SKM-1 treated with dmso at 0.1 percent for 144 hours (cell line): ENCODE results near the gene YEATS4.
A peak's percentile ranks its signal among the peaks of the same experiment; 100 is the strongest.

ENCODE experiments used
- DNase-seq: peaks from one replicate; lab custom pipeline; 2025; ENCODE audit not compliant: unreplicated experiment; lab: John Stamatoyannopoulos, UW

Gene YEATS4

DNA sequence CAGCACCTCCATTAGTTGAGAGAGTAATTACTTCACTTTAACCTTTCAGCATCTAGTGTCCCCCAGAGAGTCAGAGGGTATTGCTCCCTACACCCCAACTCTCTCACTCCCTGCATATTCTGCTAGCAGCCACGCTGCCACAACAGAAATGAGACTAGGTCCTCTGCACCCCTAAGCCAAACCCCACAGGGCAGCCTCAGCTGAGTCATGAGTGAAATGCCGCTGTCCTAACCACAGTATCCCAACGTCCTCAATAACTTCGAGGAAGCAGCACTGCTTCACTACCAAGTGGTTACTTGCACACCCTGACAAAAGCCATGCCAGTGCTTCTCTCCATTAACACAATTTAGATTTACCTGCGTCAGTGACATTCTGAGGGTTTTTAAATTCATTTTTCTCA is 18.2 kb upstream of the YEATS4 start:
- peak; percentile 33 for DNase-seq

DNA sequence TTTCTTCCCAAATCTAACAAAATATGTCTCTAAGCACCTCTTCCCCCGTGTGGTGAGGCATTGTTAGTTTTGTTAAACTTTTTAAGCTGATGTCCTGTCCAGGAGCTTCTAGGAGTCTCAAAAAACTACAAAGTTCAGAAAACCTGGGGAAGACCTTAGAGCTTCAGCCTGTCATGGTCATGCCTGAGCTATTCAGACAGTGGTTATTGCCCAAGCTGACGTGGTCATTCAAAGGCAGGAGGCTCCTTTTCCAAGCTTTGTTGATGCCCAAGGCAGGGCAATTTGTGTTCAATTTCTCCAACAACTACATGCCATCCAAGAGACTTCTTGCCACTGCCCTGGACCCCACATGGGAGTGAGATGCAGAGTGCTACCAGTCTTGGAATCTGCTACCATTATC is 17.1 kb upstream of the YEATS4 start:
- DNase-seq = no peak

DNA sequence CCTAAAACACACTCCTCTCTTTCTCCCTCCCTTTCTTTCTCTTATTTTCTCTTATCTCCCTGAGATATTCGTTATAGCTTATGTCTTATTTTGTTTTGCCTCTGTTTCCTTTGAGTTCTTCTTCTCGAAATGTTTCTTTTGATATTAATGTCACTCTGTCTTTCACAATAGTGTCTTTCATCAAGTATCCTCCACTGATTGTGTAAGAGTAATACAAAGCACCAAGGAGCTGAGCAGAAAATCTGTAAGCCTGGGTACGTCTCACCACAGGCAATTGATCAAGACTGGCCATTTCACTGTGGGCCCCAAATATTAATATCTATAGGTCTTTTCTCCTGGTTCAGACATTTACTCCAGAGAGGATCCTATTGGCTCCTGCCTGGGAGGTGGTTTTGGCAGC is 16.2 kb upstream of the YEATS4 start:
- peak; percentile 22 for DNase-seq

DNA sequence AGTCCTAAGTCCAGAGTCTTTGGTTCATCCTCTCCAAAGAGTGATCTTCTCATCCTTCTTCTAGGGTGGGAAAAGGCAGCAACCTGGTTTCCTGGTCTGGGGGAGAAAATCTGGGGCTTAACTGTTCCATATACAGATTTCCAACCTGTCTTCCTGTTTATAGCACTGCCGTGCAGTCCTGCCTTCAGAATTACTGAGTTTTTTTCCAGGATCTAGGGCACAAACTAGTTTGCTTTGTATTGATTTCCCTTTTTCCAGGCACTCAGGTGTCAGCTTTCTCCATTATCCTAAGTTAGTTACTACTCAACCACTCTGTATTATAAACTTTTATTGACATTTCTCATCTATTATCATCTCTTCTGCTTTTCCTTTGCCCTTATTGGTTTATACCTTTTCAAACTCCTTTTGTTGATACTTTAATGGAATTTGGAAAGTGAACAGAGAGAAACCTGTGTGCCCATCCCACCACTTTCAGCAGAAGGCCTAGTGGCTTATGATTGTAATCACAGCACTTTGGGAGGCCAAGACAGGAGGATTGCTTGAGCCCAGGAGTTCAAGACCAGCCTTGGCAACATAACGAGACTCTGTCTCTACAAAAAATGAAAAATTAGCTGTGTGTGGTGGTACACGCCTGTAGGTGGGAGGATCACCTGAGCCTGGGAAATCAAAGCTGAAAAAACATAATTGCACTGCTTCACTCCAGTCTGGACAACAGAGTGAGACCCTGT is 15.5 kb upstream of the YEATS4 start:
- no peak for DNase-seq

DNA sequence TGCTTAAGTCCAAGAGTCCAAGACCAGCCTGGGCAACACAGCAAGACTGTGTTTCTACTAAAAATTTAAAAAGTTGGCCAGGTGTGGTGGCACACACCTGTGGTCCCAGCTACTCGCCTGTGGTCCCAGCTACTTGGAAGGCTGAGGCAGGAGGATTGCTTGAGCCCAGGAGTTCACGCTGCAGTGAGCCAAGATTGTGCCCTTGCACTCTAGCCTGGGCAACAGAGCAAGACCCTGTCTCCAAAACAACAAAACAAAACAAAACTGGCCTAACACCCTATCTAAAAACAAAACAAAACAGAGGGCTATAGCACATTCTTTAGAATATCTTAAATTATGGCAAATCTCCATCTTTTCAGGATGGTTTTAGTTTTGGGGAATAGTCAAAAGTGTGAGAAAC is 14.5 kb upstream of the YEATS4 start:
- DNase-seq = no peak

DNA sequence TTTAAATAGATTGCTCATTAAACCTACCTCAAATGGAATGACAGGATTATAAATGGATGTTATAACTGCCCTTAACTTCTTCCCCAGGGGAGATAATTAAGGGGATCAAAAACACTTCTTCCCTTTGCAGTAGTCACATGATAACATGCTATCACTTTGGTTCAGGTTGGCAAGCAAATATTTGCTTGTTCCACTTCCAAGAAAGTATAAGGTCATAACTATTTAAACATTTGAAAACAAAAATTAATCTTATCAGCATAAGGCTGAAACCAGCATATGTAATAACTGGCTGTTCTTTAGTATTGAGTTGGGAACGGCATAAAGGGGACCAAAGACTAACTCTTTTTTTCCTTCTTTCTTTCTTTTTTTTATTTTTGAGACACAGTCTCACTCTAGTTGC is 13.8 kb upstream of the YEATS4 start:
- no peak for DNase-seq

DNA sequence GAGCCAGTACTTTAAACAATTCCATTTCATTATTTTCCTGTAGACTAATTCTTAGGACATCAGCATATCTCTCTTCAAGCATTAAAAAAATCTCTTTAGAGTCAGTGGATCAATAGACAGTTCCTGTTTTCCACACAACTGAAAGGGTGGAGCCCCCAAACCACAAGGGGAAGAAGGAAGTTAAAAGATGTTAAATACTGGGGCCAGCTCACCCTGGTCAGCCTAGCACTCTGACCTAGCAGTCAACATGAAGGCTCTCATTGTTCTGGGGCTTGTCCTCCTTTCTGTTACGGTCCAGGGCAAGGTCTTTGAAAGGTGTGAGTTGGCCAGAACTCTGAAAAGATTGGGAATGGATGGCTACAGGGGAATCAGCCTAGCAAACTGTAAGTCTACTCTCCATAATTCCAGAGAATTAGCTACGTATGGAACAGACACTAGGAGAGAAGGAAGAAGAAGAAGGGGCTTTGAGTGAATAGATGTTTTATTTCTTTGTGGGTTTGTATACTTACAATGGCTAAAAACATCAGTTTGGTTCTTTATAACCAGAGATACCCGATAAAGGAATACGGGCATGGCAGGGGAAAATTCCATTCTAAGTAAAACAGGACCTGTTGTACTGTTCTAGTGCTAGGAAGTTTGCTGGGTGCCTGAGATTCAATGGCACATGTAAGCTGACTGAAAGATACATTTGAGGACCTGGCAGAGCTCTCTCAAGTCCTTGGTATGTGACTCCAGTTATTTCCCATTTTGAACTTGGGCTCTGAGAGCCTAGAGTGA is 11.2 kb upstream of the YEATS4 start, which contains the start of gene LYZ:
Gene LYZ, plus strand, starts transcription at position 220 of the 777 bp plus-strand sequence. Its CDS starts 28 bp downstream, at position 248.
- DNase-seq = peak; percentile 67

DNA sequence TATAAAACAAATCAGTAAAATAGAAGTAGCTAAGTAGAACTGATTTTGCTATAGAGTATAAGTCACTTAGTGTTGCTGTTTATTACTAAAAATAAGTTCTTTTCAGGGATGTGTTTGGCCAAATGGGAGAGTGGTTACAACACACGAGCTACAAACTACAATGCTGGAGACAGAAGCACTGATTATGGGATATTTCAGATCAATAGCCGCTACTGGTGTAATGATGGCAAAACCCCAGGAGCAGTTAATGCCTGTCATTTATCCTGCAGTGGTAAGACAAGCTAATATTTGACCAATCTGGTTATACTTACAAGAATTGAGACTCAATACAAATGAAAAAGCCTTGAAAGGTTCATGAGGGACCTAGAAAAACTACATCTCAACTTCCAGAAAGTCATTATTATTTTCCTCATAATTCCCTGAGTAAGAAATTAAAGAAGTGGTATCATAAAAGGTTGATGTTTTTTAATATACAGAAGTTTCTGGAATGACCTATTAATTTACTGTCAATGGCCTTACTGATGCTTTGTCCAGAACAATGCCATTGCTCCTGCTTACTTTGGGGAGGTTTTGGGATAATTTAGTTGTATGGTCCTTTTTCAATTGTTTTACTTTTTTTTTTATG is 9.4 kb upstream of the YEATS4 start:
- no peak for DNase-seq

DNA sequence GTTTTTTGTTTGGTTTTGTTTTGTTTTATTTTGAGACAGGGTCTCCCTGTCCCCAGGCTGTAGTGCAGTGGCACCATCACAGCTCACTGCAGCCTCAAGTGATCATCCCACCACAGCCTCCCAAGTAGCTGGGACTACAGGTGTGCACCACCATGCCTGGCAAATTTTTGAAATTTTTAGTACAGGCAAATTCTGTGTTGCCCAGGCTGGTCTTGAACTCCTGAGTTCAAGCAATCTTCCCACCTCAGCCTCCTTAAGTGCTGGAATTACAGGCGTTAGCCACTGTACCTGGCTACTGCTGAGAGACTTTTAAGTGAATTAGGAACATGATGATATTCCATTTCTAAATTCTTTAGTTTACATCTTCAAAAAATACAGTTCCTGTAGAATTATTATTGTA is 8.8 kb upstream of the YEATS4 start:
- no peak for DNase-seq

DNA sequence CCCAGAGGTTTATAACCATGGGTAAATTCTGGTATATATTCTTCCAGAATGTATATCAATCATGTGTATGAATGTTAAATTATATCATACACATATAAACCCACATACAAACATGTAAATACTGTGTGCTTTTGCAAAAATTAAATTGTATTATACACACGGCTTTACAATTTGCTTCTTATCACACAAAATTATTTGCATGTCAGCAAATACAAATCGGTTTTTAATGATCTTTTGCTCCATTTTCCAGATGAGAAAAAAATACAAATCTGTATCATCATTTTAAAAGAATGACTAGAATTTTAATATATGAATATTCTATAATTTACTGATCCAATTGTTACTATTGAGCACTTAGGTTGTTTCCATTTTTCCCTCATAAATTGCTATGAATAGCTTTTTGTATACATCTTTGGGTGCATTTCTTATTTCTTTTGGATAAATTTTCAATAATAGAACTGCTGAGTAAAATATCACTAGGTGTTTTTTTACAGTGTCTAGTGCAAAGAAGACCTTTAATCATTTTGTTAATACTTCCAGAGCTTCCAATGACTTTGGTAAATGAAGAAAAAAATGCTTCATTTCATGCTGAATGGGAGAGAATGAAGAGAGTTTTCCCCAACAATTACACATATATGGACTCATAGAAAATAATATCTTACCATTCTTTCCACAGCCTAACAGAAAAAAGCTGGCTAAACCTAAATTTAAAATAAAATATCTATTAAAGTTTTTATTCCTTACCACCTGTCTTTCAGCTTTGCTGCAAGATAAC is 7.9 kb upstream of the YEATS4 start:
- no peak for DNase-seq

DNA sequence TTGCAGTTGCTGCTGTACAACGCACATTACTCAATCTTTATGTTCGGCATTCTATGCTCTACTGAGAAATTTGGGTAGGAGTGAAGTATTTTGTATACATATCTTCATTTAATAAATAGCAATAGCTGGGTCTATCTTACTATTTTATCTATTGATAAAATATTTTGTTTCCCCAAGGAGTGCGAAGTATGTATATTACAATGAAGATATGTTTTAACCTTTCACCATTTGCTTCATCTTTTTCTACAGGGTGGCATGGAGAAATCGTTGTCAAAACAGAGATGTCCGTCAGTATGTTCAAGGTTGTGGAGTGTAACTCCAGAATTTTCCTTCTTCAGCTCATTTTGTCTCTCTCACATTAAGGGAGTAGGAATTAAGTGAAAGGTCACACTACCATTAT is 6.6 kb upstream of the YEATS4 start:
- DNase-seq = no peak

DNA sequence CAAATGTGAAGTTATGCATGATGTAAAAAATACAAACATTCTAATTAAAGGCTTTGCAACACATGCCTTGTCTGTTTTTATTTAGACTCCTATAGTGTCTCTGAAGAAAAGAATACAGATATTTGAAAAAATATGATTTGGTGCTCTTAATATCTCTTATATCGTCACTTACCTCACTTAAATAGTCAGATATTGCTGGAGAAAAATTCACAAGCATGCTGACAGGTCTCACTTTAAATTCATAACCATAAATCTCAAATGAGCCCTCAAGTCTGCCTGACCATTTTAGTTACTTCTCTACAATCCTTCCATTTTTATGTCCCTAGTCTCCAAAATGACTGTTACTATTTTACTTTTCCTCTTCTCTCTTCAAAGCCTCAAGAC is 5.4 kb upstream of the YEATS4 start:
- DNase-seq = no peak

DNA sequence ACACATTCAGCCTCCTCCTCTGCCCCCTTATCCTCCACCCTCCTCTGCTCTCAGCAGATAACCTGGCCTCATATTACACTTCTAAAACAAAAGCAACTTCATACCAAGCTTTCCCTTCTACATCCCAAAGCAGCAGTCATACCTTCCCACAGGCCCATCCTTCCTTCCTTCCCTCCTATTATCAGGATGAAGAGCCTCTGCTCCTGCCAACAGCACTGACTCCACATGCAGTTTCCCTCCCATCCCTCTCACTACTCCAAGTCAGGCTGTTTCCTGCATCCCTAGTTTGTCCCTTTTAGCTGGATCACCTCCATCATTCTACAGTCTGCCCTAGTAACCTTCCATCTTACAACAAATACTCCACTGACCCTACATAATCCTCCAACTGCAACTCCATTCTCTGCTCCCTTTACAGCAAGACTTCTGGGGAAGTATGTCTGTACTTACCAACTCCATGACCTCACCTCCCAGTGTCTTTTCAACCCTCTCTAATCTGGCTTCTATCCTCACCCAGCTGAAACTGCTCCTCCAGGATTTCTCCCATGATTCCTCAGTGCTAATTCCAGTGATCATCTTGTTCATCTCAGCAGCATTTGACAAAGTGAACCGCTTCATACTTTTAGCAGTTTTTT is 4.9 kb upstream of the YEATS4 start:
- DNase-seq = no peak

DNA sequence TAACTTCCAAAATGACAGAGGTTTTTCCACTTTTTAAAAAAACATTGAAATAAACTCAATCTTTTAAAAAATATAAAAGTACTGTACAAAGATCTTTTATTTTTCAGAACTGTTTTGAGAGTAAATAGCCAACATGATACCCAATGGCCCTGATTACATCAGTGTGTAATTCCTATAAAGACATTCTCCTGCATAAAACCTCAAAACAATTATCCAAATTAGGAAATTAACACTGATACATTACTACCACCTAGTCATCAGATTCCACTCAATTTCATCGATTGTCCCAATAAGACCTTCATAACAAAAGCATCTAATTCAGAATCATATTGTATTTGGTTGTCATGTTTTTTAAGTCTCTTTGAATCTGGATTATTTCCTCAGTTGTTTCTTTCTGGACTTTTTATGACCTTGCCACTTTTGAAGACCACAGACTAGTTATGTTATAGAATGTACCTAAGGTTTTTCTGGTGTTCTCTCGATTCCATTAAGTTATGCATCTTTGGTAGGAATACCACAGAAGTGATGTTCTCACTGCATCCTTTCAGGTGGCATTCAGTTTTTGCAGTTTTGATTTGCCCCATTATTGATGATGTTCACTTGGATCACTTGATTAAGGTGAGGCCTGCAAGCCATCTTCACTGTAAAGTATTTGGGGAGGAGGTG is 4.0 kb upstream of the YEATS4 start:
- no peak for DNase-seq

DNA sequence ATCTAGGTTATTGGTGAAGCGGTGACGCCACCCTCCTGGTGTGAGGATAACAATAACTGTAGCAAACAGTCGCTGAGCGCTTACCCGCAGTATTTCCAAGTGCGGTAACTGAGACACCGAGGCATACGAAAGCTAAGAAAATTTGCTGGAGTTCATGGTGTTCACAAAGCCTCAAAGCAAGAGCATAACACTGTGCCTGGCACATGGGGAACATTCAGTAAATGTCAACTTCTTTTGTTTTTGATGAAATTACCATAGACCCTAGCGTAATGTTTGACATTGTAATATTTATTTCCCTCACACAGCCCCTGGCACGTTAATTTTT is 767 bp downstream of the YEATS4 start:
- no peak for DNase-seq

DNA sequence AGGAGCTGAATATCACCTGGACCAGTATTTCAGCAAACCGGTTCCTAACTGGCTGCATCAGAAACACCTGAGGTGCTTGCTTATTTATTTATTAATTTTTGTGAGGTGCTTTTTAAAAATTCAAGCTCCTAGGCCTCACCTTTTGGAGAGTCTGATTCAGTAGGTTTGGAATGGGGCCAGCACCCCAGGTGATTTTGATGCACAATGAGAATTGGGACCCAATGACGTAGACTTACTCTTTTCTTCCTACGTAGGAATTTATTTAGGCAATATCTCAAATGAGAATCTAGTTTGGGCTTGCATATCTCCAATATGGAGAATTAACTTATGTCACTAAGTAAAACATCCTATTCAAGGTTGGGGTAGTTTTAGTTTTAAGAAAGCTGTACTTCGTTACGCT is 7.3 kb downstream of the YEATS4 start:
- no peak for DNase-seq

DNA sequence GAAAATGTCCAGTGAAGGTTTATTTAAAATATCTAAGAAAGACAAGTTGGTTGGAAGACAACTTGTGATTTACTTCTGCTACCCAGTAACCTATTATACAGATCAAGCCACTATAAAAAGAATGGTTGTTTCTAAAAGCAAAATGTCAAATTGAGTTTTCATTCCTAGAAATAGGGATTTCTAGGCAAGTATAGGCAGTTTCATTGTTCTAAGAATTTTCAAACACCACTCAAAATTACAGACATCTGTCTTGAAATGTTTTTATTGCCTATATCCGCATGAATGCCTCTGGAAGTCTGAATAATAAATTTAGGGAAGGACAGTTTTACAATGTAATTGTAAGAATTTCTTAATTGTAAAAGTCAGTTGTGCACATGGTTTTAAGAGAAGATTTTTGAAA is 8.6 kb downstream of the YEATS4 start:
- no peak for DNase-seq

DNA sequence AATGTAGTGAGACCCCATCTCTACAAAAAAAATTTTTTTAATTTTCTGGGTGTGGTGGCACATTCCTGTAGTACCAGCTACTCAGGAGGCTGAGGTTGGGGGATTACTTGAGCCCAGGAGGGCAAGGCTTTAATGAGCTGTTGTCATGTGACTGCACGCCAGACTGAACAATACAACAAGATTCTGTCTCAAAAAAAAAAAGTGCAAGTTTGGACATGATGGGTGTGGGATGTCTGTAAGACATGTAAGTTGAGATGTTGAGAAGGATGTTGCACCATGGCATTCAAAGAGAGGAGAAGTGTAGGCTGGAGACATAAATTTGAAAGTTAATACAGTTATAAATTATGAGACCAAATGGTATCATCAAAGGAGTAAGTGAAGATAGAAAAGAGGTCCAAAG is 23.5 kb downstream of the YEATS4 start:
- DNase-seq = no peak

DNA sequence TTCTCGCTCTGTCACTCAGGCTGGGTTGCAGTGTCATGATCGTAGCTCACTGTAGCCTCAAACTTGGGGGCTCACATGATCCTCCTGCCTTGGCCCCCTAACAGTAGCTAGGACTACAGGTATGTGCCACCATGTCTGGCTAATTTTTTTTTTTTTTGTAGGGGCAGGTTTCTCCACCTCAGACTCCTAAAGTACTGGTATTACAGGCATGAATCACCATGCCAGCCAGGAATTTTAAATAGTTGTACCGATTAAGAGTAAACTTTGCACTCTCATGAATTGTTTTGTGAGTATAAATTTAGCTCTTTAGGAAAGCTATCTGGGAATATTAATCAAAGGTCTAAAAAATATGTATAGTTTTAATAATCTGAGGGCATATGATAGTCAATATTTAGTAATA is 25.5 kb downstream of the YEATS4 start:
- no peak for DNase-seq

DNA sequence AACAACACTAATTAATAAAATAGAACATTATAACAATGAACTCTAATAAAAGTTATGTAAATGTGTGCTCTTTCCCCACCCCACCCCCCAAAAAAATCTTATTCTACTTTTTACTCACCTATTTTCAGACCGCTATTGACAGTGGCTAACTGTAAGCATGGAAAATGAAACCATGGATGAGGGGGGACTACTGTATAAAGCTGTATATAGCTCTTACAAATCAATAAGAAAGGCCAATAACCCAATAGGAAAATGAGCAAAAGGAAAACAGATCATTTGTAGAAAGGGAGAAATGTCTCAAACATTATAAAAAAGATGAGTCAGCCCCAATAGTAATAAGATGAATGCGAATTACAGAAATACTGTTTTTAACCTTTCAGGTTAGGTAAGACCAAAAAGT is 27.4 kb downstream of the YEATS4 start:
- no peak for DNase-seq

DNA sequence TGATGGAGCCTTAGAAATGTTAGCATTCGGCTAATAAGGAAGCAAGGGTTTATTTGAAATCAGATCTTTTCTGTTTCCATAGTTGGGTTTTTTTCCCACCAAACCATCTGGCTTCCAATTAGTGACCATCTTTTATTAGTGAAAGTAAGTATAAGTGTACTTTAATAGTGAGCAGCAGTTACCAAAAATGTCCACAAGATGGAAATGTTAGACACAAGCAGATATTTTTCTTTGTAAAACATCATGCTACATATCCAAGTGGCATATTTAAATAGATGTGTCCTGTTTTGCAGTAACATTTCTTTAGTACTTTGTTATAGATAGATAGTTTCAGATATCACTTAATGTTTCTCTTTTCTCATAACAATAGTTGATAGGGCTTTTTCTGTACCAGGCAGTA is 28.8 kb downstream of the YEATS4 start:
- DNase-seq = no peak
